AG10803 (cell line): Measurements from ENCODE around the gene C3orf22.

Experiments
- DNase-seq: peaks from one replicate; pipeline ENCODE4 v3.0.0; 2010; ENCODE audit warnings: low read depth
- H3K4me3 ChIP-seq: 2 replicates; pipeline ENCODE4 v1.5.1; 2011; ENCODE audit warnings: mild to moderate bottlenecking, low read length, control low read depth
- TF ChIP-seq, protein P1 (sequence below): conservative IDR thresholded peaks from 2 replicates; pipeline ENCODE4 v1.5.1; 2011; ENCODE audit warnings: mild to moderate bottlenecking, low read length, control low read depth, inconsistent platforms

C3orf22 gene

DNA sequence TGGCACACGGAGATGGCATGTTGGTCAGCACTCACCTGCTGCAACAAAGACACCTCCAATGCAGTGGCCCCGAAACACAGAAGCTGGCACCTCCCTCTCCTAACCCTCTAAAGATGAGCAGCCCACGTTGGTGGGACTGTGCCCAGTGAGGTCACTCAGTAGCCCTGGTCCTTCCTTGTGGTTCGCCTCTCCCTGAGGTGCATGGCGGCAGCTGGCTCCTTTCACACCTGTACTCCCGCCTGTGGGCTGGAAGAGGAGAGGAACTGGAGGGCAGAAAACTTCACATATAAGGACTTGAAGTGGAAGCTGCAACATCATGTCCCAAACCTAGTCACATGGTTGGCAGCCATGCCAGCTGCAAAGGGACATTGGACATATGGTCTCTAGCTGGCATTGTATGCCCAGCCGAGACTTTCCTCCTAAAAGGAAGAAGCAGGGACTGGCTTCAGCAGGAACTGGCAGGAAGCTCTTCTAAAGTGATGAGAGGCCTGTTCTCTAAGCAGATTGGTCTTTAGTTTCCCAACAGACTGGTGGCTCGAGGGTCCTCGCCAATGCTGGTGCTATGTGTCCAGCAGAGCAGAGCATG lies 10.8 kb upstream of the C3orf22 start:
- TF ChIP-seq, protein P1, sequence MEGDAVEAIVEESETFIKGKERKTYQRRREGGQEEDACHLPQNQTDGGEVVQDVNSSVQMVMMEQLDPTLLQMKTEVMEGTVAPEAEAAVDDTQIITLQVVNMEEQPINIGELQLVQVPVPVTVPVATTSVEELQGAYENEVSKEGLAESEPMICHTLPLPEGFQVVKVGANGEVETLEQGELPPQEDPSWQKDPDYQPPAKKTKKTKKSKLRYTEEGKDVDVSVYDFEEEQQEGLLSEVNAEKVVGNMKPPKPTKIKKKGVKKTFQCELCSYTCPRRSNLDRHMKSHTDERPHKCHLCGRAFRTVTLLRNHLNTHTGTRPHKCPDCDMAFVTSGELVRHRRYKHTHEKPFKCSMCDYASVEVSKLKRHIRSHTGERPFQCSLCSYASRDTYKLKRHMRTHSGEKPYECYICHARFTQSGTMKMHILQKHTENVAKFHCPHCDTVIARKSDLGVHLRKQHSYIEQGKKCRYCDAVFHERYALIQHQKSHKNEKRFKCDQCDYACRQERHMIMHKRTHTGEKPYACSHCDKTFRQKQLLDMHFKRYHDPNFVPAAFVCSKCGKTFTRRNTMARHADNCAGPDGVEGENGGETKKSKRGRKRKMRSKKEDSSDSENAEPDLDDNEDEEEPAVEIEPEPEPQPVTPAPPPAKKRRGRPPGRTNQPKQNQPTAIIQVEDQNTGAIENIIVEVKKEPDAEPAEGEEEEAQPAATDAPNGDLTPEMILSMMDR = no peak
- no peak for DNase-seq

DNA sequence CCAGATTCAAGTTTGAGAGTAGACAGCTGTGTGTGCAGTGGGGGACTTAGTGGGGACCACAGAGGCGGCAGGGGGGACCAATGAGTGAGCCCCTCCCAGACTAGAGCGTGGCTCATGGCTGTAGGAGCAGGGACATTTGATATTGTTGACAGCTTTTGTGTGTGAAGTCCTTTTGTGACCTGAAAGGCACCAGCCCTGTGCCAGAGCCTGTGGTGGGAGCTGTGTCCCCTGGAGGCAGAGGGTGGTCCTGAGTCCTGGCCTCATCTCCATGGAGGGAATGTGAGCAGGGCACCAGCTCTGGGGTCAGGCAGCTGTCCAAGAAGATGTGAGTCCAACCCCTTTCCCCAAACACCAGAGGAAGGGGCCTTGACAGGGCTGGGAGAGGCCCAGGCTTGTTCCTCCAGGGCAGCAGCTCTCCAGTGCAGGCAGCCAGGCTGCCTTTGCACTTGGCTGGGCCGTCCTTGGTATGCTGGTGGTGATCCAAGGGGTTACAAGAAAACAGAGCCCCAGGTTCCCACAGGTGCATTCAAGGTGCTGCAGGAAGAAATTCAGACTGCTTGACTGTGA lies 10.1 kb upstream of the C3orf22 start:
- no peak overlapping the region for H3K4me3 ChIP-seq
- DNase-seq = no peak
- TF ChIP-seq, protein P1 = no peak

More for the DNA sequence above, 10.8 kb upstream of the C3orf22 start:
- no peak overlapping the region for H3K4me3 ChIP-seq

DNA sequence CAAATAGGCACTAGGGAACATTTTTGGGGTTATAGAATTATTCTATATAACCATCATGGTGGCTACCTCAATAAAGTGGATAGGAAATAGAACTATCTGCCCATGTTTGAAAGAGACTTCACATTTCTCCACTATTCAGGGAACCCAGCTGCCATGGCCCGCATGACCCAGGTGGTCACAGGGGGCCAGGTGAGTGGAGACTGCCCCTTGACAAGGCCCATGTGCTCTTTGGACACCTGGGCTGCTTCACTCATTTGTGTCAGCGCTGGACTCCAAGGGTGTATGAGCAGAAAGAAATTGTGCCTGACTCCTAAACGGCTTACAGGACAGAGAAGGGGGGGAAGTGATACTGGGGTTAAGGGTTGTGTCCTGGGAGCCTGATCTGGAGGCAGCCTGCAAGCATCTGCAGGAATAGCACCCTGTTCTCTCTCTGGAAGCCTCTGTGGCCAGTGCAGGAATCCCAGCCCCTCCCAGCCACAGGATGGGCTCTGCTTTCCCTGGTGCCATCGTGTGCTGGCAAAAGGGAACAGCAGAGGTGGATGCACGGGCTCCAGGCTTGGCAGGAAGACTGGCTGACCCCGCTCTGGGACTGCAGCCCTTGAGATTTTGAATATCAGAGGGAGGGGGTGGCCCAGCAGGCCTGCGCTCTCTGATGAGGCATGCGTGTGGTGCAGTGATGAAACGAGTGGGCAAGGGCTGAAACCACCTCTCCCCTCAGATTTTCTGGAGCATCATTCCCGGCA lies 9.1 kb upstream of the C3orf22 start:
- DNase-seq = no peak
- no peak overlapping the region for H3K4me3 ChIP-seq
- TF ChIP-seq, protein P1 = peak; percentile 15

DNA sequence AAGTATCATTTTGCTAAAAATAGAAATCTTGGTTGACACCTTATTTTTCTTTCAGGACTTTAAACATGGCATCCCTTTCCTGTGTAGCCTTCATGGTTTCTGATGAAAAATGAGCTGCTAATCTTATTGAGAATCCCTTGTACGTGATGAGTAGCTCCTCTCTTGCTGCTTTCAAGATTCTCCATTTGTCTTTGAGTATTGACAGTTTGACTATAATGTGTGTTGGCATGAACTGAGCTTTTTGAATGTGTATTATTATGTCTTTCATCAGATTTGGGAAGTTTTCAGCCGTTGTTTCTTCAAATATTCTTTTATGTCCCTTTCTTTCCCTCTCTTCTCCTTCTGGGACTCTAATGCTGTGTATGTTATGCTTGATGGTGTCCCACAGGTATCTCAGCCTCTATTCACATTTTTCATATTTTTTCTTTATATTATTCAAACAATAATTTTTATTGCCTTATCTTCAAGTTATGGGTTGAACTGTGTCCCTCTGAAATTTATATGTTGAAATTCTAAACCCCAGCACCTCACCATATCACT lies 4.1 kb upstream of the C3orf22 start:
- no peak overlapping the region for H3K4me3 ChIP-seq
- DNase-seq = no peak
- TF ChIP-seq, protein P1 = no peak

DNA sequence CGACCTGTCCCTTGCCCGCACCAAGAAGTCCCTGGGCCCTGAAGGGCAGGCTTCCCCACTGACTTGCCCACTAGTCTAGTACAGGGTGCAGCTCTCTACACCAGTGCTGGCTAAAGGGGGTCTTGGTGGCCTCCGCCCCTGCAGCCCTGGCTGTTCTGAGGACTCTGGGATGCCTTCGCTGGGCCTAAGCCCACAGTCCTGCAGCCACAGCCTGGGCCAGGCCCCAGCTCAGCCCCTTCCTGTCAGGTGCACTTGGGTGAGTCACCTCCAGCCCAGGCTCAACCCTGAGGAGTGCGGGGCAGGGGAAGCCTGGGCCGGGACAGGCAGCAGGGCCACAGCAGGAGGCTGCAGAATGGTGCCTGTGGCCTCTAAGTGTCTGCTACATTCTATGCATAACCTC lies 971 bp downstream of the C3orf22 start:
- TF ChIP-seq, protein P1 = no peak
- DNase-seq = no peak
- no peak overlapping the region for H3K4me3 ChIP-seq

DNA sequence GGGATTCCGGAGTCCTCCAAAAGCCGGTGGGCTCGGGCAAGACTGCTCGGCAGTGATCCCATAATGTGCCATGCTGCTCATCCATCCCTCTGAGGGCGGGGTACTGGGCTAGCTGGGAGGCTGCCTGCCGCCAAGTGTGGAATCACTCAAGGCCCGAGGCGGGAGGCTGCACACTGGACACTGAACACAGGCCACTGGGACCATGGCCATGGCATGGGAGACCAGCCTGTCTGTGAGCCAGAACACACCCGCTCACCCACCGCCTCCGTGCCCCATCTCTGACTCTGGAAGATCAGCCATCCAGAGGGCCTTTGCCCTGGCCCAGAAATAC lies 1.4 kb downstream of the C3orf22 start:
- DNase-seq = no peak
- no peak overlapping the region for H3K4me3 ChIP-seq
- TF ChIP-seq, protein P1 = no peak
